NB4 (cell line): ENCODE data around the gene OPN1MW2.
"Not testable (repeated sequence)": the region's sequence is repeated elsewhere in the genome, so short reads cannot be mapped to it uniquely, and the experiment has no call there.

ENCODE experiments used
- MYC ChIP-seq: IDR thresholded peaks from 2 replicates; pipeline ENCODE4 v1.6.1; 2011; ENCODE audit warnings: low read depth, low read length
- POLR2A ChIP-seq: IDR thresholded peaks from 2 replicates; pipeline ENCODE4 v1.6.1; 2011; ENCODE audit warnings: mild to moderate bottlenecking; ENCODE audit not compliant: insufficient read length; ENCODE audit errors: extremely low read depth

GRCh38 chrX:154196466-154196865 lies 23.1 kb upstream of the OPN1MW2 start:
- TF ChIP-seq POLR2A, MYC: not testable (repeated sequence)
